Measurements from ENCODE around the gene PRKG1.

GRCh38 chr10:52078397-52078937, 1004.2 kb downstream of the PRKG1 start:
- TF ChIP-seq SPI1 (IDR thresholded peaks at IDR 0.05; ENCODE audit: borderline replicate concordance, low read depth) (no peak), CTCF (IDR thresholded peaks at IDR 0.05; ENCODE audit: insufficient read depth, low read length) (no peak)
- TF ChIP-seq, protein P1, sequence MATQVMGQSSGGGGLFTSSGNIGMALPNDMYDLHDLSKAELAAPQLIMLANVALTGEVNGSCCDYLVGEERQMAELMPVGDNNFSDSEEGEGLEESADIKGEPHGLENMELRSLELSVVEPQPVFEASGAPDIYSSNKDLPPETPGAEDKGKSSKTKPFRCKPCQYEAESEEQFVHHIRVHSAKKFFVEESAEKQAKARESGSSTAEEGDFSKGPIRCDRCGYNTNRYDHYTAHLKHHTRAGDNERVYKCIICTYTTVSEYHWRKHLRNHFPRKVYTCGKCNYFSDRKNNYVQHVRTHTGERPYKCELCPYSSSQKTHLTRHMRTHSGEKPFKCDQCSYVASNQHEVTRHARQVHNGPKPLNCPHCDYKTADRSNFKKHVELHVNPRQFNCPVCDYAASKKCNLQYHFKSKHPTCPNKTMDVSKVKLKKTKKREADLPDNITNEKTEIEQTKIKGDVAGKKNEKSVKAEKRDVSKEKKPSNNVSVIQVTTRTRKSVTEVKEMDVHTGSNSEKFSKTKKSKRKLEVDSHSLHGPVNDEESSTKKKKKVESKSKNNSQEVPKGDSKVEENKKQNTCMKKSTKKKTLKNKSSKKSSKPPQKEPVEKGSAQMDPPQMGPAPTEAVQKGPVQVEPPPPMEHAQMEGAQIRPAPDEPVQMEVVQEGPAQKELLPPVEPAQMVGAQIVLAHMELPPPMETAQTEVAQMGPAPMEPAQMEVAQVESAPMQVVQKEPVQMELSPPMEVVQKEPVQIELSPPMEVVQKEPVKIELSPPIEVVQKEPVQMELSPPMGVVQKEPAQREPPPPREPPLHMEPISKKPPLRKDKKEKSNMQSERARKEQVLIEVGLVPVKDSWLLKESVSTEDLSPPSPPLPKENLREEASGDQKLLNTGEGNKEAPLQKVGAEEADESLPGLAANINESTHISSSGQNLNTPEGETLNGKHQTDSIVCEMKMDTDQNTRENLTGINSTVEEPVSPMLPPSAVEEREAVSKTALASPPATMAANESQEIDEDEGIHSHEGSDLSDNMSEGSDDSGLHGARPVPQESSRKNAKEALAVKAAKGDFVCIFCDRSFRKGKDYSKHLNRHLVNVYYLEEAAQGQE (IDR thresholded peaks at IDR 0.05; ENCODE audit: insufficient replicate concordance, low read depth), result no peak

Measured in HL-60 (cell line).